HG03108 (cell line): ENCODE results near the gene PGK1.
"Not testable (repeated sequence)": the region's sequence is repeated elsewhere in the genome, so short reads cannot be mapped to it uniquely, and the experiment has no call there.

Source experiments
- ATAC-seq: cut with Tn5 transposase; IDR thresholded peaks from one replicate; pipeline ENCODE4 v1.9.1; 2021; ENCODE audit warnings: moderate library complexity; ENCODE audit not compliant: unreplicated experiment

PGK1 gene

GRCh38 chrX:78103623-78104446, at the start of gene PGK1:
Gene PGK1 (plus strand): TSS chrX:78104248. CDS start chrX:78104341, 93 bp downstream.
- ATAC-seq, result peak; percentile 95

- no peak for ATAC-seq
These were observed 40.4 kb upstream of the PGK1 start for GRCh38 chrX:78063687-78064086.

- no peak for ATAC-seq
These were observed 39.9 kb upstream of the PGK1 start for GRCh38 chrX:78064152-78064551.

- peak; percentile 82 for ATAC-seq
These were observed 39.1 kb upstream of the PGK1 start for GRCh38 chrX:78064698-78065601.

GRCh38 chrX:78066110-78066509, 37.9 kb upstream of the PGK1 start:
- no peak for ATAC-seq

GRCh38 chrX:78071331-78071730, 32.7 kb upstream of the PGK1 start:
- ATAC-seq, result no peak

- not testable (repeated sequence) for ATAC-seq
These were observed 30.6 kb upstream of the PGK1 start for GRCh38 chrX:78073147-78074077.

- no peak for ATAC-seq
These were observed 30.0 kb upstream of the PGK1 start for GRCh38 chrX:78074088-78074487.

GRCh38 chrX:78075787-78076389, 28.2 kb upstream of the PGK1 start:
- ATAC-seq, result no peak

- ATAC-seq, result not testable (repeated sequence)
These were observed 22.6 kb upstream of the PGK1 start for GRCh38 chrX:78081413-78081812.

- peak; percentile 78 for ATAC-seq
These were observed 11.8 kb upstream of the PGK1 start for GRCh38 chrX:78092296-78092695.

- no peak for ATAC-seq
These were observed 5.9 kb upstream of the PGK1 start for GRCh38 chrX:78098108-78098507.

GRCh38 chrX:78102091-78102490, 2.0 kb upstream of the PGK1 start:
- no peak for ATAC-seq

GRCh38 chrX:78103001-78103622, 936 bp upstream of the PGK1 start:
- no peak for ATAC-seq

GRCh38 chrX:78104447-78105176, 564 bp downstream of the PGK1 start:
- no peak for ATAC-seq

- ATAC-seq, result no peak
These were observed 2.0 kb downstream of the PGK1 start for GRCh38 chrX:78105944-78106650.

- ATAC-seq, result no peak
These were observed 2.6 kb downstream of the PGK1 start for GRCh38 chrX:78106651-78106986.

GRCh38 chrX:78109458-78109857, 5.4 kb downstream of the PGK1 start:
- no peak for ATAC-seq
